ENCODE data around the gene CACNA1C.

The CACNA1C gene

GRCh38 chr12:2687058-2687457 lies 634.3 kb downstream of the CACNA1C start:
- no peak for DNase-seq

DNA sequence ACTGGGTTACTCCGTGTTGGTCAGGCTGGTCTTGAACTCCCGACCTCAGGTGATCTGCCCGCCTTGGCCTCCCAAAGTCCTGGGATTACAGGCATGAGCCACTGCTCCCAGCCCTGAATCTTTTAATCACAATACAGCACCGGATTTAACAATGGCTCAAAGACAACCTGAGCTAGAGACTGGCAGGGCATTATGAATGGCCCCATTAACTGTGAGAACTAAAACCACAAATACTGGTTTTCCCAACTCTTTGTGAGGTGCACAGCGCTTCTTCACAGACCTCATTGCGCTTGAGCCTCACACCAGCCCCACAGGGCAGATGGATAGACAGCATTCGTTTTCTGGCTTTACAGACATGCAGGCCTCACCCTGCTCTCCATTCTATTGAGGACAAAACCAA lies 634.9 kb downstream of the CACNA1C start:
- DNase-seq = no peak

- no peak for DNase-seq
These were observed 635.7 kb downstream of the CACNA1C start for GRCh38 chr12:2688381-2688931.

- DNase-seq = no peak
These were observed 636.6 kb downstream of the CACNA1C start for GRCh38 chr12:2689393-2689792.

GRCh38 chr12:2689879-2690278 lies 637.1 kb downstream of the CACNA1C start:
- DNase-seq = no peak

GRCh38 chr12:2690348-2691005 lies 637.7 kb downstream of the CACNA1C start:
- no peak for DNase-seq

- DNase-seq = no peak
These were observed 638.2 kb downstream of the CACNA1C start for GRCh38 chr12:2691006-2691344.

DNA sequence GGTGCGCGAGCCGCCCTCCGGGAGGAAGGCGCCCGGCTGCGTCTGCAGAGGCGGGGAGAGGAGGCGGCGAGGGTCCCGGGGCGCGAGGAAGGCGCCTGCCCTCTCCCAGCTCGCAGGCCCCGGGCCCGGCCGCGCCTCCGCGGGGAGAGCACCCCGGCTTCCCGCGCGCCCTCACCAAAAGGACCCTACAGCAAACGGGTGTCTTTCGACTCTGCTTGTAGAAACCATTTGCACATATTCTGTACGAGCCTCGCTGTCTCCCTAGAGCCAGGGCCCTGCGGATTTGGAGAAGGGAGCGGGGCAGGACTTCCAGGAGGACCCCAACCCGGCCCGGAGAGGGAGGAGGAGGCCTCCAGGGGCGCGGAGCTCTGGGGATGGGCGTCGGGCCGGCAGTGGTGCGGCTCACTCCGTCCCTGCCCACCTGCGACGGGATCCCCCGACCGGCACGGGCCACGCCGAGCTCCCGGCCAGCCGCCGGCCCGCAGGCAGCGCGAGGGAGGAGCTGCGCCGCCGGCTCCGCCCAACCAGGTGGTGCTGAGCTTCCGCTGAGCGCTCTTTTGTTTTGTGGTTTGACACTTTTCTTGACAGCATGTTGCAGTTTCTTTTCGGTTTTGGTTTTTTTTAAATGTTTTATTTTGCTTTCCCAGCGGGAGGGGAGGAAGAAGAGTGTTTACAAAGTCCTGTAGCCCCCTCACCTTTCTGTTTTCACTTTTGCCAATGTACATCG lies 638.7 kb downstream of the CACNA1C start:
- no peak for DNase-seq

DNA sequence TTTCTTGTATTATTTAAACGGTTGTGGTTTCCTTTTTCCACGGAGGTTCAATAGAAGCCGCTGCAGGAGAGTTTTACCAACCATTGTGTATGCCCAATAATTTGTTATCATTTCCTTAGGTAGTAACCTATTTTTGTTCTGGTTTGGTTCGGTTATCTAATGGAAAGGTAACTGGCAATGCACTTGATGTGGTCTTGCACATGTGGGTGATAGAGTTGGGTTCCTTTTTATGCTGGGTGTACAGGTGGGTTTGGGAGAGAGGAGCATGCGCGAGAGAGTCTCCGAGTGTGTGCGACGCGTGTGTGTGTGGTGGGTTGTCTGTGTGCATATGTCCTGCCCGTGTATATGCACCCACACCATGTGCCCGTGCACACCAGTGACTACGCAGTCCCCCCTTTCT lies 639.3 kb downstream of the CACNA1C start:
- DNase-seq = no peak

- DNase-seq = no peak
These were observed 640.6 kb downstream of the CACNA1C start for GRCh38 chr12:2693244-2693860.

DNA sequence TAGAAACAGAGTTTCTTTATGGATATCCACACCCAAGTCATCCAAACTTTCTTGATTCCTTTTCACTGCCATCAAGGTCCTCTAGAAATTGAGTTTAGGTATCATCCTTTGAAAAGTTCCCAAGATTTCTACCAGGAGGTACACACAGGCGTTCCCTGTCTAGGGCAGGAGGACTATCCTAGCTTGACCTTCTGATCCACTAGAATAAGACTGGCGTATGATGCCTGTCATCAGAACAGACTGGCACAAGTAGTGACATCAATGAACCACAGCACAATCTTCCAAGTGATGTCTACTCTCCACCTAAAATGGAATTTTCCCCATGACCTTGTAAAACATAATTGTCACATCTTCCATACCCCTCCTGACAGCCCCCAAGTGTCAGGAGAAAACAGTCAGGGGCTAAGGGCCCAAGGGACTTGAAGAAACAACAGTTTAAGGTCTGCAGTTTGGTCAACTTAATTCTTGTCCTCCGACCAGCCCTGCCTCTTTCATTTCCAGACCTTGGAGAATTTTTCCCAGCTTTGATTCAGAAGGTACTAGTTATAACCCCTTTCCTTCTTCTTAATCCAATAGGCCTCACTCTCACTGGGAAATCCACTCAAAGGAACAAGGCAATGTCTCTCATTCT lies 641.3 kb downstream of the CACNA1C start:
- DNase-seq = no peak

- no peak for DNase-seq
These were observed 643.3 kb downstream of the CACNA1C start for GRCh38 chr12:2696136-2696535.

DNA sequence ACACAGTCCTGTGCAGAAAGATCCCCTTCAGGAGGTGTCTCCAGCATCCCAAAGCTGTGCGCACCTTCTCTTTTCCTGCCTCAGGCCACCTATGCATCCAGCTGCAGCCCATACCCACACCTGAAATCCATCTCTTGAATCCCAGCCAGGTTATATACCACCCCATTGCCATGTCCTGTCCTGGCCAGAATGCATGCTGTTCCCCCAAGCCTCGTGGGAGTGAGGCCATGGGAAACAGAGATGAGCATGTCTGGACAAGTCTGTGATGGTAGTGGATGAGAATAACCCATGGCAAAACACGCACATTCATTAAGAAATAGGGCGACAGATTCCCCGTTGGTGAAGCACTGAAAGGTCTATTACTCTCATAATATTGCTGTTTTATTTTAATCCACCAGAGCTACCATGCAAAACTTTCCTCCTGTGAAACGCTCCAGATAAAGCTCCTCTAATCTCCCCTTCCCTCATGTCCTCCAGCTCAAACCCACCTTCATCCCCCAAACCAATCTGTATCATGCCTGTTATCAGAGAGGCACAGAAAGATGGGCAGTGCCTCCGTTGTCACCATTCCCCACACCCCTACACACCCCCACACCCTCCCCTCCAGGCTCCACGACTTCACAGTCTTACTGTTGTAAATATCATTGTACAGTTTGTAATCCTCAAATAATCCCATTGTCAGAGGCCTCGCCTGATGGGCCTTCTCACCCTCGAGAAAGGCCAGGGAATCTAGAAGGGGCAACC lies 644.4 kb downstream of the CACNA1C start:
- DNase-seq = no peak

DNA sequence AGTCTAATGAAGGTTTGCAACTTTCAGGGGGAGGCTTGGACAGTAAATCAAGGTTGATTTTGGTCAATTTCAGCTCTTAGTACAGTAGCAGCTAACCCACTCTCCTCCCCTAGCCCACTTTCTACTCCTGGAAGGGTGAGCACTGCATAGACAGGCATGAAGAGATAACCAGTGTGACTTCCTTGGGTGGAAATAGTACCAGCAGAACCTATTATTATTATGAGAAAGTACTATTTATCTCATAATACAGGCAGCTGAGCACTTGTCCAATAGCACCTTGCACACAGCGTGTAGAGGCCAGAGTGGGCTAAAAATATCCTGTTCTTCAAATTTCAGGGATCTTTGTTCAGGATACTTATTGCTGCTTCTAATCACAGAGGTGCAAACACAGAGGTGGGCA lies 645.8 kb downstream of the CACNA1C start:
- DNase-seq = no peak

DNA sequence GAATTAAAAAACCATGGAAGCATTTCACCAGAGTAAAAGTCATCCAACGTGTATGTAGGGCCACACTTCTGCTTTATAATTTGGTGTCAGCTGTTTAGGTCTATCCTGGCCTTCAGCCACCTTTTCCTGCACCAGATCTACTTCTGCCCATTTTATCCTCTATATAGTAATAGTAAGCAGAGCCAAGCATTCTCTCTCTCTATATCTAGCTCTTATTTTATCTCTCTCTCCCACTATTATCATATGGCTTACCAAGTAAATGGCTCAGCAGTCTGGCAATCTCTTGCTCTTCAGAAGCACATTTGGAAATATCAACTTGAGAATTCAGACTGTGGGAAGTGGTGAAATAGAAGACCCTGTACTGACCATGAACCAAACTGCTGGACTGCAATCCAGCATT lies 657.9 kb downstream of the CACNA1C start:
- no peak for DNase-seq

DNA sequence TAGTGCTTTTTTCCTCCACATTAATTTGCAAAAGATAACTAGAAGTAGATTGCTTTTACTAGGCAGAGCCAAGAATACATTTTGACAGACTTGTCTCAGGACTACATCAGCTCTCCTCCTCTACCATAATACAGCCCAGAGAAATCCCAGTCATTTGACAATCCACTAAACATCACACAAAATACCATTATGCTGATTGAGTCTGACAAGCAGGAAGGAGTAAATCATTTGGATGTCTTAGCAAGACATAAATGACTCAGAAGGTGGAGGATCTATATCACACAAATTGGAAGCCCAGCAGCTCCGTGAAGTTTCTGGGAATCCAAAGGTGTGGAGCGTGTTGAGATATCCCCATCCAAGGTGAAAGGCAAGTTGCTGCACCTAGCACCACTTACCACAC lies 666.6 kb downstream of the CACNA1C start:
- no peak for DNase-seq

GRCh38 chr12:2722806-2723205 lies 670.0 kb downstream of the CACNA1C start:
- no peak for DNase-seq

- no peak for DNase-seq
These were observed 679.5 kb downstream of the CACNA1C start for GRCh38 chr12:2732290-2732689.

GRCh38 chr12:2733493-2734355 lies 680.9 kb downstream of the CACNA1C start:
- no peak for DNase-seq

DNA sequence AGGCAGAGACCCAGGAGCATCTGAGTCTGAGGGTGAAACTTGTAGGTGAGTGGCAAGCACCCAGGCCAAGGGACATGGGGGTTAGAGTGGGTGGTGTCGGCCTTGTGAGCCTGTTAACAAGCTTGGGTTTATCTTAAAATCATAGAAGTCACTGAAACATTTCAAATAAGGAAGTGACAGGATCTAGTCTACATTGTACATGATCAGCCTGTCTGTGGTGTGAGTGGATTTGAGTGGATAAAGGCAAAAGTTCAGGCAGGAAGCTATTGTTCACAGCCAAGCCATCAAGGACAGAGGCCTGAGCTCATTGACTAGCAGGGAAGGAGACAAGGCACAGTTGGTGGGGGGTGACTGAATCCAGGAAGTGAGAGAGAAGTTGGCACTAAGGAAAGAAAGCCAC lies 682.6 kb downstream of the CACNA1C start:
- no peak for DNase-seq

DNA sequence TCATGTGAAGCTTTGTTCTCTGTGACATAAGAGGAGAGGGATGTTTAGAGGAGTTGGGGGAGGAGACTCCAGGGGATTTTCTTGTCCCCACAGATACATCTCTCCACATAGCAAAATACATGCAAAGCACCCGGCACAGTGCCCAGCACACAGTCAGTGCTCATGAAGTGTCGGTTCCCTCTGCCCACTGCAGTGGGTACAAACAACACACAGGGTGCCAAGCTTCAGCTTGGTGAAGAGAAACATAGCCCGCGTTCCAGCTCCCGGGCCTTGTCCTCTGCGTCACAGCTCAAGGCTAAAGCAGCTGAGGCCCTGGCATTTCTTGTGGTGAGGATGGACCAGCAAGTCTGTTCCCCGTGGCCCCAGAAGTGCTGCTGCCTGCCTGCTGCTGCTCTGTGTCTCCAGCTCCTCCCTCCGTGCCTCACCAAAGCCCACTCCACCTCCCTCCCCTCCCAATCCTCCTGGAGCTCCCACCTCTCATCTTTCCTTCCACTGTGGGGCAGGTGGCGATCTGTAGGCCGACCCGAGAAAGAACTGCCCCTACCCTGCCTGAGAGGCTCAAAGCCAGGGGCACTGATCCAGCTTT lies 685.0 kb downstream of the CACNA1C start:
- no peak for DNase-seq

DNA sequence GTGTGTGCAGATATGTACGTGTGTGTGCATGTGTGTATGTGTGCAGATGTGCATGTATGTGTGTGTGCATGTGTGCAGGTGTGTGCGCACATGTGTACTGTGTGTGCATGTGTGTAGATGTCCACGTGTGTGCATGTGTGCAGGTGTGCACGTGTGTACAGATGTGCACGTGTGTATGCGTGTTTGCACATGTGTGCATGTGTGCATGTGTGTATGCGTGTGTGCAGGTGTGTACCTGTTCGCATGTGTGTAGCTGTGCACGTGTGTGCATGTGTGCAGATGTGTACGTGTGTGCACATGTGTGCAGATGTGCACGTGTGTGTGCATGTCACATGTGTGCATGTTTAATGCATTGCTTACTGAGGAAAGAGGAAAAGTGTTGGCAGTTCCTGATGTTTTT lies 686.3 kb downstream of the CACNA1C start:
- DNase-seq = no peak

Measured in amniotic stem cell (primary cell).